ENCODE results near the gene MAPK8IP3. TPM values are rescaled to one million over a fixed set of nuclear protein-coding genes. Genes with fewer than 3 reads are reported as not detected.

The MAPK8IP3 gene
- total and polyA plus RNA-seq, 2 donors (not counting 1 experiment from before 2014, with no cell fraction given) = 249 to 340 TPM

DNA sequence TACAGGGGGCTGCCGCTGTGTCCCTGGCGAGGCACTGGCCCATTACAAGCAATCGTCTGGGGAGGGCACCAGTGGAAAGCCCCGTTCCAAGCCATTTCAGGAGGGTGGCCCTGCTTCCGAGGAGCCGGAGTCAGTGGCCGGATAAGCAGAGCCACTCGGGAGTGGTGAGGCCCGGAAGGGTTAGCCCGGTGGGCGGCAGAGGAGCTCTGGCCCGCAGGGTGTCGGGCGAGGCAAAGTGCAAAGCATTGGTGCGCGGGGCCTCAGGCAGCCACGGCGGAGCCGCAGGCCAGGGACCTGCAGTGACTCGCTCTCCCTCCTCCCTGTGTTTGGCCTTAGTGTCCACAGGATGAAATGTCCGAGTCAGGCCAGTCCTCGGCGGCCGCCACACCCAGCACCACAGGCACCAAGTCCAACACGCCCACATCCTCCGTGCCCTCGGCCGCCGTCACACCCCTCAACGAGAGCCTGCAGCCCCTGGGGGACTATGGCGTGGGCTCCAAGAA lies 40.7 kb downstream of the MAPK8IP3 start:
- no peak for TF ChIP-seq EZH2 (IDR thresholded peaks at IDR 0.05; ENCODE audit: borderline replicate concordance, insufficient read depth, low read depth, low read length, poor library complexity, severe bottlenecking)
- TF ChIP-seq, protein P1, sequence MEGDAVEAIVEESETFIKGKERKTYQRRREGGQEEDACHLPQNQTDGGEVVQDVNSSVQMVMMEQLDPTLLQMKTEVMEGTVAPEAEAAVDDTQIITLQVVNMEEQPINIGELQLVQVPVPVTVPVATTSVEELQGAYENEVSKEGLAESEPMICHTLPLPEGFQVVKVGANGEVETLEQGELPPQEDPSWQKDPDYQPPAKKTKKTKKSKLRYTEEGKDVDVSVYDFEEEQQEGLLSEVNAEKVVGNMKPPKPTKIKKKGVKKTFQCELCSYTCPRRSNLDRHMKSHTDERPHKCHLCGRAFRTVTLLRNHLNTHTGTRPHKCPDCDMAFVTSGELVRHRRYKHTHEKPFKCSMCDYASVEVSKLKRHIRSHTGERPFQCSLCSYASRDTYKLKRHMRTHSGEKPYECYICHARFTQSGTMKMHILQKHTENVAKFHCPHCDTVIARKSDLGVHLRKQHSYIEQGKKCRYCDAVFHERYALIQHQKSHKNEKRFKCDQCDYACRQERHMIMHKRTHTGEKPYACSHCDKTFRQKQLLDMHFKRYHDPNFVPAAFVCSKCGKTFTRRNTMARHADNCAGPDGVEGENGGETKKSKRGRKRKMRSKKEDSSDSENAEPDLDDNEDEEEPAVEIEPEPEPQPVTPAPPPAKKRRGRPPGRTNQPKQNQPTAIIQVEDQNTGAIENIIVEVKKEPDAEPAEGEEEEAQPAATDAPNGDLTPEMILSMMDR (IDR thresholded peaks at IDR 0.05) = no peak
- Histone ChIP-seq H3K36me3 (replicated peaks in 1 of 2; ENCODE audit: control extremely low read depth in 1 of 2, control insufficient read depth in 1 of 2, extremely low read depth in 1 of 2, insufficient read depth in 2 of 2, low read length in 1 of 2) (peaks cover 0 to 68% of the 10 kb centered on the region in 2 experiments), H3K9me3 (ENCODE audit: control extremely low read depth in 1 of 3, control insufficient read depth in 2 of 3, insufficient read depth in 1 of 3, low read length in 2 of 3) (no peaks in the 10 kb centered on the region), H3K27me3 (replicated peaks in 1 of 4; ENCODE audit: control extremely low read depth in 1 of 4, control insufficient read depth in 3 of 4, insufficient read depth in 4 of 4, low read length in 3 of 4) (no peaks in the 10 kb centered on the region), H4K20me1 (ENCODE audit: control insufficient read depth, insufficient read depth, low read length, poor library complexity, severe bottlenecking) (peaks cover 52% of the 10 kb centered on the region), H2AFZ (ENCODE audit: insufficient read depth, low read depth, low read length, poor library complexity, severe bottlenecking) (no peak overlapping the region), H3K4me2 (replicated peaks; ENCODE audit: low read depth, low read length, poor library complexity, severe bottlenecking) (no peak overlapping the region), H3K4me1 (ENCODE audit: control insufficient read depth in 2 of 2, insufficient read depth in 2 of 2, low read length in 2 of 2) (no peaks in the 10 kb centered on the region), H3K79me2 (ENCODE audit: control insufficient read depth, insufficient read depth, low read length) (peaks cover 51% of the 10 kb centered on the region), H3K9ac (ENCODE audit: low read length) (no peak overlapping the region), H3K4me3 (ENCODE audit: control extremely low read depth in 1 of 5, extremely low read depth in 1 of 5, insufficient read depth in 1 of 5, low read depth in 2 of 5, low read length in 4 of 5) (no peak overlapping the region), H3K27ac (ENCODE audit: low read length in 2 of 2) (no peak overlapping the region)
- no peak for DNase-seq
- ChIA-PET CTCF (no interaction called here), POLR2A (no interaction called here)
- ATAC-seq (ENCODE audit: low read depth) = no peak
- no peaks in the 10 kb centered on the region for H3K9me3 Mint-ChIP-seq (ENCODE audit: insufficient read depth)
- H3K27me3 Mint-ChIP-seq = no peaks in the 10 kb centered on the region
- peak overlapping the region; percentile 41 for H3K27ac Mint-ChIP-seq
- no peaks in the 10 kb centered on the region for H3K4me1 Mint-ChIP-seq
- no peak overlapping the region for H3K4me3 Mint-ChIP-seq
- intact Hi-C loops (cut with micrococcal nuclease) = no loop called here
- WGBS (ENCODE audit: insufficient coverage) = 98% methylated on average over 31 of the region's 31 CpGs

DNA sequence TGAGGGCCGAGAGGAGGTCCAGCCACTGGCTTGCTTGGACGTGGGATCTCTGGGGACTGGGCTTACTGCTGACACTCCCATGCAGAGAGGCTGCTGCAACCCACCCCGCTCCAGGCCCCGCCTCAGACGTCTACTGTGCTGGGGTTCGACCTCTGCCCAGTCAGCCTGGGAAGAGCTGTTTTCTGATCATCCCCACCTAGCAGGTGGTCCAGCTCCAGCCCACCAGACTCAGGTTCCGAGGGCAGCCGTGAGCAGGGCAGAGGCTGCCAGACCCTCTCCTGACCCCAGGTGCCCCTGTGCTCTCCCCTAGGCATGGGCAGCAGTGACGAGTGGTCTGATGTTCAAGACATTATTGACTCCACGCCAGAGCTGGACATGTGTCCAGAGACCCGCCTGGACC lies 41.9 kb downstream of the MAPK8IP3 start:
- Histone ChIP-seq H2AFZ (ENCODE audit: insufficient read depth, low read depth, low read length, poor library complexity, severe bottlenecking) (no peak overlapping the region), H3K4me3 (ENCODE audit: control extremely low read depth in 1 of 5, extremely low read depth in 1 of 5, insufficient read depth in 1 of 5, low read depth in 2 of 5, low read length in 4 of 5) (no peak overlapping the region), H3K4me1 (ENCODE audit: control insufficient read depth in 2 of 2, insufficient read depth in 2 of 2, low read length in 2 of 2) (no peaks in the 10 kb centered on the region), H3K36me3 (replicated peaks in 1 of 2; ENCODE audit: control extremely low read depth in 1 of 2, control insufficient read depth in 1 of 2, extremely low read depth in 1 of 2, insufficient read depth in 2 of 2, low read length in 1 of 2) (peaks cover 0 to 75% of the 10 kb centered on the region in 2 experiments), H3K27me3 (replicated peaks in 1 of 4; ENCODE audit: control extremely low read depth in 1 of 4, control insufficient read depth in 3 of 4, insufficient read depth in 4 of 4, low read length in 3 of 4) (no peaks in the 10 kb centered on the region), H3K4me2 (replicated peaks; ENCODE audit: low read depth, low read length, poor library complexity, severe bottlenecking) (no peak overlapping the region), H3K9ac (ENCODE audit: low read length) (no peak overlapping the region), H3K79me2 (ENCODE audit: control insufficient read depth, insufficient read depth, low read length) (peaks cover 42% of the 10 kb centered on the region), H3K27ac (ENCODE audit: low read length in 2 of 2) (no peak overlapping the region), H4K20me1 (ENCODE audit: control insufficient read depth, insufficient read depth, low read length, poor library complexity, severe bottlenecking) (peaks cover 48% of the 10 kb centered on the region), H3K9me3 (ENCODE audit: control extremely low read depth in 1 of 3, control insufficient read depth in 2 of 3, insufficient read depth in 1 of 3, low read length in 2 of 3) (no peaks in the 10 kb centered on the region)
- POLR2A ChIA-PET = no interaction called here
- Mint-ChIP-seq H3K27me3 (no peaks in the 10 kb centered on the region), H3K4me1 (no peaks in the 10 kb centered on the region), H3K4me3 (no peak overlapping the region), H3K9me3 (ENCODE audit: insufficient read depth) (no peaks in the 10 kb centered on the region), H3K27ac (no peak overlapping the region)
- ATAC-seq (ENCODE audit: low read depth) (no peak), DNase-seq (no peak)
- CTCF ChIA-PET = no interaction called here
- TF ChIP-seq, protein P1 (IDR thresholded peaks at IDR 0.05) = no peak
- TF ChIP-seq EZH2 (IDR thresholded peaks at IDR 0.05; ENCODE audit: borderline replicate concordance, insufficient read depth, low read depth, low read length, poor library complexity, severe bottlenecking) = no peak
- WGBS (ENCODE audit: insufficient coverage) = 99% methylated on average over 11 of the region's 11 CpGs
- intact Hi-C loops (cut with micrococcal nuclease) = no loop called here
